GM12873 (cell line): ENCODE measurements around the gene PGBD5.

ENCODE experiments used
- TF ChIP-seq, protein P1 (sequence below): IDR thresholded peaks from 2 replicates; pipeline ENCODE4 v1.5.1; 2012; ENCODE audit warnings: low read depth, mild to moderate bottlenecking, moderate library complexity, low read length, control low read depth; ENCODE audit not compliant: insufficient read depth; ENCODE audit errors: missing control alignments

The PGBD5 gene

DNA sequence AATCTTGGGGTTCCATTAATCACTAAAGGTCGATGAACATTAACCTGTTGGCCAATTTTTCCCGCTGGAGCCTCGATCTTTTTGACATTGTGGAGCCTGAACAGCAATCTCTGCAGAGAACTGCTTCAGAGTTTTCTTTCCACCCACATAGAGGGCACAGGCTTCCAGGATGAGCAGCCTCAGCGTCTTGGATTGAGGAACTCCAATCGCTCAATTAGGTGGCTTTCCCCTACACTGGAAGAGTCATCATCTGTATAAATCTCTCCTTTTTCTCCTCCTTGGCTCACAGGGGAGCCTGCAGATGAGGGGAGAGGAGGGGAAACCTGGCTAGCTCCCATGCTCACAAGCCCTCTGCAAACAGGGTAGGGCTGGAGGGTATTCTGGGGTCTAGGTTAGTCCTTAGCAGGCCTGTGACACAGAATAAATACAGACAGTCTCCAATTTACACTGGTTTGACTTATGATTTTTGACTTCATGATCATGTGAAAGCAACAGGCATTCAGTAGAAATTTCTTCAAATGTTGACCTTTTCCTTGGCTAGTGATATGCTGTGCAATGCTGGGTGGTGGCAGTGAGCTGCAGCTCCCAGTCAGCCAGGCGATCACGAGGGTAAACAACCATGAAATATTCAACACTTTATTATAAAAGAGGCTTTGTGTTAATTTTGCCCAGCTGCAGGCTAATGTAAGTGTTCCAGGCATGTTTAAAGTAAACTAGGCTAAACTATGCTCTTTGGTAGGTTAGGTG lies 80.8 kb downstream of the PGBD5 start:
- TF ChIP-seq, protein P1, sequence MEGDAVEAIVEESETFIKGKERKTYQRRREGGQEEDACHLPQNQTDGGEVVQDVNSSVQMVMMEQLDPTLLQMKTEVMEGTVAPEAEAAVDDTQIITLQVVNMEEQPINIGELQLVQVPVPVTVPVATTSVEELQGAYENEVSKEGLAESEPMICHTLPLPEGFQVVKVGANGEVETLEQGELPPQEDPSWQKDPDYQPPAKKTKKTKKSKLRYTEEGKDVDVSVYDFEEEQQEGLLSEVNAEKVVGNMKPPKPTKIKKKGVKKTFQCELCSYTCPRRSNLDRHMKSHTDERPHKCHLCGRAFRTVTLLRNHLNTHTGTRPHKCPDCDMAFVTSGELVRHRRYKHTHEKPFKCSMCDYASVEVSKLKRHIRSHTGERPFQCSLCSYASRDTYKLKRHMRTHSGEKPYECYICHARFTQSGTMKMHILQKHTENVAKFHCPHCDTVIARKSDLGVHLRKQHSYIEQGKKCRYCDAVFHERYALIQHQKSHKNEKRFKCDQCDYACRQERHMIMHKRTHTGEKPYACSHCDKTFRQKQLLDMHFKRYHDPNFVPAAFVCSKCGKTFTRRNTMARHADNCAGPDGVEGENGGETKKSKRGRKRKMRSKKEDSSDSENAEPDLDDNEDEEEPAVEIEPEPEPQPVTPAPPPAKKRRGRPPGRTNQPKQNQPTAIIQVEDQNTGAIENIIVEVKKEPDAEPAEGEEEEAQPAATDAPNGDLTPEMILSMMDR: no peak

DNA sequence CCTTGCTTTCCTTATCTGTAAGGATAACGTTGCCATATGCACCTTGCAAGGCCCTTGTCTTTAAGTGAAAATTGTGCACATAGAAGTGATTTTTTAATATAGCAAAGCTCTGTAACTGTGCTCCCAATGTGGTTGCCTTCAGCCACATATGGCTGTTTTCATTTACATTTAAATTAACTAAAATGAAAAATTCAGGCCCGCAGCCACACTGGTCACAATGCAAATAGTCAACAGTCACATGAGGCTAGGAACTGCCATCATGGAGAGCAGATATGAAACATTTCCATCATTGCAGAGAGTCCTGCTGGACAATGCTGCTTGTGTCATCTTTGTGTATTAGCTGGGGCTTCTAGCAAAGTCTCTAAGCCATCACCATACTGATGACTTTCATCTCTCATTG lies 83.4 kb downstream of the PGBD5 start:
- TF ChIP-seq, protein P1: no peak

DNA sequence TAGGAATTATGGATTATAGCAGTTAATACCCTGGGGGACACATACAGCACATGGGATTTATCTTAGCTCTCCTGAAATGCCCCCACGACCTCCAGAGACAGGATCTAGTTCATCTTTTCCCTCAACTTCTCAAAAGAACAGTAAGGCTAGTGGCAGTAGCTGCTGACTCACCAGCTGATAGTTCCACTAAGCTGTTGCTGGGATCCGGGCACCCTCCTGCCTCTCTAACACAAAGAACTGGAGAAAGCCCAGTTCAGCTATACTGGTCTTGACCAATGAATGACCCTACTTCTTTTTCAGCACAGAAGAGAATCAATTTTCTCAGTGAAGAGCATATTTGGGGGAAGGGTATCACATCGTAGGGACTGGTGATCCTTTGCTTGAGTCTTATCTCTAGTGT lies 84.1 kb downstream of the PGBD5 start:
- TF ChIP-seq, protein P1: no peak

DNA sequence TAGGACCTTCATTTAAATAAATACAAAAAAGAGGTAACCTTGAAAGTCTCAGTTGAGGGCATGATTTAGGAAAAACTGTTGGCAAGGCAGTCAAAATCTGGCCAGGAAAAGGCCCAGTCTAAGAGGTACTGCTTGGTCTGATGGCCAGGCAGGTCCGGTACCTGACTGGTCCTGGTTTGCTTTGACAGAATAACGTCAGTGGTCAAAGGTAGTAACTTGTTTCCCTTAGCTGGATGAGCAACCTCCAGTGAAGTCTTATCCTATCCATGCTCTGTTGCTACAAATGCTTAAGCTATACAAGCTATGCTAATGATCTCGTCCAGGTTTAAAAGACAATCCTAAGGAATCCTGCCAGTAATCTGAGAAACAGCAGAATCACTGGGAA lies 85.0 kb downstream of the PGBD5 start:
- TF ChIP-seq, protein P1: no peak

DNA sequence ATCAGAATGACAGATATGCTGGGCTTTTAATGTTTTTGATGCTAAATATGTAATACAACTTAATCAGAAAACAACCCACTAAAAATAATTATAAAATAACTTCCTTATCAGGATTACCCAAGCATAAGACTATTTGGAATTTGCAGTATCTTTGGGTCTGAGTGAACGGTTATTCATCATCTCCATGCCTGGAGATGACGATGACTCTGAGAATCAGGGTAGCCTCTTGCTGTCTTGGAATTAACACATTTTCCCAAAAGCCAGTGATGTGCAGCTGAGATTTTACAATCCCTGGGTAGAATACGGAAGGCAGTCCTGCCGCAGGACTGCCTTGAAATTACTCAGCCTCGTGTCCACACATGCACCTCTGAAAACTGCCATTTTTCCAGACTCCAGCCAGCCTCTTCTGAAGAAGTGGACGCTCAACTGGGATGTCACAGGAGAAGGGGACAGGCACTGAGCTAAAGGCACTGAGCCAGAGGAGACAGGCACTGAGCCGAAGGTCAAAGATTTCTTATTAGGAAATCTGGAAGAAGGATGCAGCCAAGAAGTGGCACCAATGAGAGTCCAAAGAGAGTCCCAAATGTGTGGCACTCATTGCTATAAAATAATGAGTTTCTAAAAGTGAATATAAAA lies 85.5 kb downstream of the PGBD5 start:
- TF ChIP-seq, protein P1: no peak

DNA sequence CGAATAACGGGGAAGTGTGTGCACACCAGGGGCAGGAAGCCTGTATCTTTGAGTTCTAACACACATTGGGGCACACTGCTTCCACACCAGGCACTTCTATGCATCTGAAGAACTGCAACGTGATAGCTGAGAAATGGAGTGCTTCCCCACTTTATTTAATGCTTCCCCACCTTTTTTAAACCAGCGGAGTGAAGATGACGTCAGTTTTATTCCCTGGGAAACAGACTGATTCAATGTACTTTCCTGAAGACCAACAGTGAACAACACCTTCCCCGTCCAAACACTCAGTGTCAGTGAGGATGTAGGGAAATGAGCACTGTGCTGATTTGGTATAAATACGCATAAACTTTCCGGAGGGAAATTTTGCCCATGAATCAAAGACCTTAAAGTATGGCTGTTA lies 87.1 kb downstream of the PGBD5 start:
- TF ChIP-seq, protein P1: no peak

DNA sequence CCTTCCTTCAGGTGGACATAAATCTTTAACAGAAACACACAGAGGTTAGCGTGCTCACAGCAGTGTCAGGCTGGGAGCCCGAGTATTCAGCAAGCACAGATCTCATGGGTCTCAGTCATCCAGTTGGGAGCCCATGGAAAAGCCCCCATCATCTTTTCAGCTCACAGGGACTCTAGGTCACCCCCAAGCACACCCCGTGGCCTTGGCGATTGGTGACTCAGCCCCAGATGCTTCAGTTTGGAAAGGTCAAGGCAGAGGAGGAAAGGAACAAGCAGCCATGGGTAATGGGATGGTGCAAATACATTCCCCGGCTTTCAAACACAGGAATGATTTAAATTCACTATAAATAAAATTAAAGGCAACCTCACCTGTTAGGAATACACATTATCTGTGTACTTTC lies 88.9 kb downstream of the PGBD5 start:
- TF ChIP-seq, protein P1: no peak
